Right atrium auricular region (tissue), 2 donors: Measurements from ENCODE around the gene UBAP1. TPM values are rescaled to one million over a fixed set of nuclear protein-coding genes. Genes with fewer than 3 reads are reported as not detected.
"Not testable (repeated sequence)": the region's sequence is repeated elsewhere in the genome, so short reads cannot be mapped to it uniquely, and the experiment has no call there.

ENCODE experiments used
- DNase-seq: peaks from one replicate; pipeline ENCODE4 v3.0.0-alpha.2; 2019; ENCODE audit warnings: low spot score
- H3K27ac ChIP-seq, 2 donors: fragments of 200-600 bp; sonication (generic); 1 replicate in 1 of 2; 2 replicates in 1 of 2; pipeline ENCODE4 v1.5.1; 2016 to 2019
- H3K27me3 ChIP-seq, 2 donors: fragments of 200-600 bp; sonication (generic); one replicate each; pipeline versions ENCODE4 v1.5.1 to v1.6.0; 2017 to 2019
- H3K36me3 ChIP-seq: fragments of 200-600 bp; sonication (generic); one replicate; pipeline ENCODE4 v1.5.1; 2016
- H3K4me1 ChIP-seq, 2 donors: fragments of 200-600 bp; sonication (generic); one replicate each; pipeline versions ENCODE4 v1.5.1 to v1.6.0; 2017 to 2019
- H3K4me3 ChIP-seq, 2 donors: fragments of 200-600 bp; sonication (generic); 1 replicate in 1 of 2; 2 replicates in 1 of 2; pipeline ENCODE4 v1.5.1; 2017 to 2019; ENCODE audit warnings: mild to moderate bottlenecking in 1 of 2, moderate library complexity in 1 of 2
- H3K9me3 ChIP-seq, 2 donors: fragments of 200-600 bp; sonication (generic); one replicate each; pipeline ENCODE4 v1.5.1; 2019
- CTCF ChIP-seq, 2 donors: fragments of 200-600 bp; sonication (generic); IDR thresholded peaks; one replicate each; pipeline ENCODE4 v1.5.1; 2019; ENCODE audit warnings: antibody characterized with exemption in 2 of 2
- total RNA-seq, 2 donors: library from RNA; depleted of rRNA; stranded (reverse); fragments of >200 nt; gene quantifications; one replicate each; pipeline ENCODE4 v1.1.0, GENCODE V29; 2016

Gene UBAP1
- total RNA-seq, 2 donors from 2014 or later: 39.4 to 46.4 TPM

GRCh38 chr9:34242830-34243229 is 64.0 kb downstream of the UBAP1 start:
- Histone ChIP-seq H3K27ac (peak overlapping the region; percentile 64 to 84), H3K27me3 (no peaks in the 10 kb centered on the region), H3K9me3 (no peaks in the 10 kb centered on the region), H3K4me1 (peaks cover 0 to 49% of the 10 kb centered on the region in 2 donors), H3K4me3 (no peak overlapping the region), H3K36me3 (peaks cover 12% of the 10 kb centered on the region)
- no peak for DNase-seq
- TF ChIP-seq CTCF (IDR thresholded peaks at IDR 0.05): no peak

- Histone ChIP-seq H3K36me3 (peaks cover 32% of the 10 kb centered on the region), H3K4me1 (peaks cover 0 to 54% of the 10 kb centered on the region in 2 donors)
- H3K4me3 ChIP-seq, H3K9me3 ChIP-seq, H3K27me3 ChIP-seq, H3K27ac ChIP-seq, DNase-seq: not testable (repeated sequence)
These were observed 66.4 kb downstream of the UBAP1 start for GRCh38 chr9:34245212-34245611.

GRCh38 chr9:34246453-34246852 is 67.6 kb downstream of the UBAP1 start:
- Histone ChIP-seq H3K4me3 (no peak overlapping the region), H3K27me3 (no peaks in the 10 kb centered on the region), H3K9me3 (no peaks in the 10 kb centered on the region), H3K4me1 (peaks cover 0 to 58% of the 10 kb centered on the region in 2 donors), H3K36me3 (peaks cover 38% of the 10 kb centered on the region), H3K27ac (no peak overlapping the region)
- DNase-seq: no peak
- no peak for TF ChIP-seq CTCF (IDR thresholded peaks at IDR 0.05)

- peaks cover 40% of the 10 kb centered on the region for H3K36me3 ChIP-seq
- H3K27ac ChIP-seq: not testable (repeated sequence)
- H3K4me1 ChIP-seq: peaks cover 0 to 58% of the 10 kb centered on the region in 2 donors
These were observed 68.9 kb downstream of the UBAP1 start for GRCh38 chr9:34247782-34248181.

GRCh38 chr9:34249274-34249673 is 70.4 kb downstream of the UBAP1 start:
- Histone ChIP-seq H3K27ac (peak overlapping the region in 1 of 2 donors; percentile 6), H3K9me3 (no peaks in the 10 kb centered on the region), H3K36me3 (peaks cover 40% of the 10 kb centered on the region), H3K4me3 (no peak overlapping the region), H3K4me1 (peaks cover 0 to 66% of the 10 kb centered on the region in 2 donors), H3K27me3 (no peaks in the 10 kb centered on the region)
- no peak for DNase-seq
- no peak for TF ChIP-seq CTCF (IDR thresholded peaks at IDR 0.05)

More at GRCh38 chr9:34247782-34248181, 68.9 kb downstream of the UBAP1 start:
- H3K4me3 ChIP-seq, DNase-seq, H3K9me3 ChIP-seq, H3K27me3 ChIP-seq: not testable (repeated sequence)

GRCh38 chr9:34250721-34251120 is 71.9 kb downstream of the UBAP1 start:
- Histone ChIP-seq H3K36me3 (peaks cover 40% of the 10 kb centered on the region), H3K4me3 (no peak overlapping the region), H3K27me3 (no peaks in the 10 kb centered on the region), H3K4me1 (peaks cover 0 to 81% of the 10 kb centered on the region in 2 donors), H3K27ac (no peak overlapping the region), H3K9me3 (no peaks in the 10 kb centered on the region)
- no peak for DNase-seq
- no peak for TF ChIP-seq CTCF (IDR thresholded peaks at IDR 0.05)

- Histone ChIP-seq H3K27ac (peak overlapping the region; percentile 76 to 79), H3K9me3 (no peaks in the 10 kb centered on the region), H3K36me3 (peaks cover 40% of the 10 kb centered on the region), H3K27me3 (no peaks in the 10 kb centered on the region), H3K4me3 (no peak overlapping the region), H3K4me1 (peaks cover 0 to 83% of the 10 kb centered on the region in 2 donors)
- no peak for DNase-seq
- TF ChIP-seq CTCF (IDR thresholded peaks at IDR 0.05): no peak
These were observed 73.2 kb downstream of the UBAP1 start for GRCh38 chr9:34252016-34252415.
